Measurements from ENCODE around the gene FAM114A1.
A peak's percentile ranks its signal among the peaks of the same experiment; 100 is the strongest.
"Not testable (repeated sequence)": the region's sequence is repeated elsewhere in the genome, so short reads cannot be mapped to it uniquely, and the experiment has no call there.

Gene FAM114A1

GRCh38 chr4:38904090-38904666 is 36.6 kb downstream of the FAM114A1 start:
- DNase-seq (ENCODE audit: low spot score) = no peak

- no peak for DNase-seq (ENCODE audit: low spot score)
Measured at GRCh38 chr4:38904682-38905081, 37.1 kb downstream of the FAM114A1 start.

- no peak for DNase-seq (ENCODE audit: low spot score)
Measured at GRCh38 chr4:38905652-38906385, 38.2 kb downstream of the FAM114A1 start.

GRCh38 chr4:38907696-38908270 is 40.2 kb downstream of the FAM114A1 start:
- no peak for DNase-seq (ENCODE audit: low spot score)

GRCh38 chr4:38909015-38909414 is 41.4 kb downstream of the FAM114A1 start:
- DNase-seq (ENCODE audit: low spot score) = no peak

GRCh38 chr4:38911257-38911656 is 43.7 kb downstream of the FAM114A1 start:
- no peak for DNase-seq (ENCODE audit: low spot score)

GRCh38 chr4:38914854-38915253 is 47.2 kb downstream of the FAM114A1 start:
- peak; percentile 11 for DNase-seq (ENCODE audit: low spot score)

- not testable (repeated sequence) for DNase-seq (ENCODE audit: low spot score)
Measured at GRCh38 chr4:38916267-38916666, 48.7 kb downstream of the FAM114A1 start.

- DNase-seq (ENCODE audit: low spot score) = no peak
Measured at GRCh38 chr4:38917481-38918025, 49.9 kb downstream of the FAM114A1 start.

GRCh38 chr4:38919494-38919893 is 51.9 kb downstream of the FAM114A1 start:
- no peak for DNase-seq (ENCODE audit: low spot score)

GRCh38 chr4:38920186-38920585 is 52.6 kb downstream of the FAM114A1 start:
- DNase-seq (ENCODE audit: low spot score) = no peak

GRCh38 chr4:38920677-38921076 is 53.1 kb downstream of the FAM114A1 start:
- no peak for DNase-seq (ENCODE audit: low spot score)

GRCh38 chr4:38921151-38921550 is 53.5 kb downstream of the FAM114A1 start:
- no peak for DNase-seq (ENCODE audit: low spot score)

- no peak for DNase-seq (ENCODE audit: low spot score)
Measured at GRCh38 chr4:38923746-38924145, 56.1 kb downstream of the FAM114A1 start.

- no peak for DNase-seq (ENCODE audit: low spot score)
Measured at GRCh38 chr4:38924353-38924752, 56.7 kb downstream of the FAM114A1 start.

- no peak for DNase-seq (ENCODE audit: low spot score)
Measured at GRCh38 chr4:38925492-38926413, 58.1 kb downstream of the FAM114A1 start.

- no peak for DNase-seq (ENCODE audit: low spot score)
Measured at GRCh38 chr4:38926896-38927295, 59.3 kb downstream of the FAM114A1 start.

GRCh38 chr4:38928568-38928967 is 61.0 kb downstream of the FAM114A1 start:
- no peak for DNase-seq (ENCODE audit: low spot score)

GRCh38 chr4:38928974-38929373 is 61.4 kb downstream of the FAM114A1 start:
- no peak for DNase-seq (ENCODE audit: low spot score)

- no peak for DNase-seq (ENCODE audit: low spot score)
Measured at GRCh38 chr4:38930204-38930603, 62.6 kb downstream of the FAM114A1 start.

- no peak for DNase-seq (ENCODE audit: low spot score)
Measured at GRCh38 chr4:38930707-38931106, 63.1 kb downstream of the FAM114A1 start.

GRCh38 chr4:38931125-38931524 is 63.5 kb downstream of the FAM114A1 start:
- no peak for DNase-seq (ENCODE audit: low spot score)

Data from NAMALWA (cell line).